ENCODE results near the gene PCBD1.
"Not testable (repeated sequence)": the region's sequence is repeated elsewhere in the genome, so short reads cannot be mapped to it uniquely, and the experiment has no call there.

Gene PCBD1

DNA sequence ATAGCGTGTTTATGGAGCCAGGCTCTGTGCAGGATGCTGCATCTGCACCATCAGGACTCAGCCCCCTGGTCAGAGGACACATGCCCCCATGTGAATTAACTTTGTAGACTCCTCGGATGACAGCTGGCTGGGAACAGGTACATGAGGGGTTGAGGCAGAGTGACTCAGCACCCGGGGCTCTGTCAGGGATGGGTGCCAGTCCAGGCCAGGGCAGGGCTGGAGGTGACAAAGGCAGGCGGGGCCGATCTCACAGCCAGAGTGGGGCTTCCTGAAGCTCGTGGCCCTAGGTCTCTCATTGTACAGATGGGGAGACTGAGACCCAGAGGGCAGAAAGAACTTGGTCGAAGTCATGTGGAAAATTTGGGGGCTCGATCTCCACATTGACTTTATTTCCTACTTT is 35.3 kb upstream of the PCBD1 start:
- Mint-ChIP-seq H3K4me3 (no peak overlapping the region), H3K27ac (peak overlapping the region; percentile 19), H3K27me3 (no peaks in the 10 kb centered on the region), H3K36me3 (no peaks in the 10 kb centered on the region), H3K4me1 (peaks cover 7% of the 10 kb centered on the region), H3K9me3 (no peaks in the 10 kb centered on the region)

GRCh38 chr10:70921285-70921684 is 32.9 kb upstream of the PCBD1 start:
- H3K27ac Mint-ChIP-seq = no peak overlapping the region
- peaks cover 7% of the 10 kb centered on the region for H3K4me1 Mint-ChIP-seq
- no peaks in the 10 kb centered on the region for H3K9me3 Mint-ChIP-seq
- H3K36me3 Mint-ChIP-seq = no peaks in the 10 kb centered on the region
- no peak overlapping the region for H3K4me3 Mint-ChIP-seq
- H3K27me3 Mint-ChIP-seq = no peaks in the 10 kb centered on the region

DNA sequence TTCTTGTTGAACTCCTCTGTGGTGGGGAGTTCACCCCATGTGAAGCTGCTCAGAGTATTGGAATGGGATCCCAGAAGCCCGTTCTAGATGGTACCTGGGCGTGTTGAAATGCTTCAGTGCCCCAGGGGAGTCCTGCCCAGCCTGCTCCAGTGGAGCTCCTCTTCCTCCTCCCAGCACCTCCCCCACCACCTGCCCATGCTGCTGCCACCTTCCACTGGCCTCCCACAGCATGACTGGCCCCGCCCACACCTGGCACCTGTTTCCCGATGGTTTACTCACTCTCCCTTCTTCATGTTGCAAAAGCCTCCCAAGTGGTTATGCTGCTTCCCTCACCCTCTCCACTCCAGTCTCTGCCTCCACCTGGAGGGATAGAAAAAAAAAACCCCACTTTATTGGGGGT is 32.2 kb upstream of the PCBD1 start:
- Mint-ChIP-seq H3K9me3 (no peaks in the 10 kb centered on the region), H3K27me3 (no peaks in the 10 kb centered on the region), H3K27ac (no peak overlapping the region), H3K4me1 (peaks cover 6% of the 10 kb centered on the region), H3K36me3 (no peaks in the 10 kb centered on the region), H3K4me3 (no peak overlapping the region)

DNA sequence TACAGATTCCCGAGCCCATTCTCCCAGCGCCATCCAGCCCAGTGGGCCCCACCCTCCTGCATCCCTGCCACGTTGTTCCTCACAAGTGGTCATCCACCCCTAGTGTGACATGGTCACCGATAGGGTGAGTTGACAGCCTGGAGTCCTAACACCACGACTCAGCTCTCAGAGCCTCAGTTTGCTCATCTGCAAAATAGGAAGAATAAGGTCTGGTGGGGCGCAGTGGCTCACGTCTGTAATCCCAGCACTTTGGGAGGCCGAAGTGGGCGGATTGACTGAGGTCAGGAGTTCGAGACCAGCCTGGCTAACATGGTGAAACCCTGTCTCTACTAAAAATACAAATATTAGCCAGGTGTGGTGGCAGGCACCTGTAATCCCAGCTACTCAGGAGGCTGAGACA is 31.5 kb upstream of the PCBD1 start:
- H3K27ac Mint-ChIP-seq, H3K4me1 Mint-ChIP-seq, H3K9me3 Mint-ChIP-seq, H3K27me3 Mint-ChIP-seq, H3K36me3 Mint-ChIP-seq, H3K4me3 Mint-ChIP-seq: not testable (repeated sequence)

- H3K9me3 Mint-ChIP-seq = no peaks in the 10 kb centered on the region
- no peak overlapping the region for H3K27ac Mint-ChIP-seq
- H3K27me3 Mint-ChIP-seq = peaks cover 1% of the 10 kb centered on the region
- no peak overlapping the region for H3K4me3 Mint-ChIP-seq
- H3K36me3 Mint-ChIP-seq = no peaks in the 10 kb centered on the region
- no peaks in the 10 kb centered on the region for H3K4me1 Mint-ChIP-seq
These were observed 30.6 kb upstream of the PCBD1 start for GRCh38 chr10:70918851-70919530.

GRCh38 chr10:70917635-70918034 is 29.3 kb upstream of the PCBD1 start:
- Mint-ChIP-seq H3K36me3 (no peaks in the 10 kb centered on the region), H3K4me3 (no peak overlapping the region), H3K27me3 (peaks cover 1% of the 10 kb centered on the region), H3K9me3 (no peaks in the 10 kb centered on the region), H3K27ac (no peak overlapping the region), H3K4me1 (no peaks in the 10 kb centered on the region)

GRCh38 chr10:70917226-70917625 is 28.9 kb upstream of the PCBD1 start:
- H3K27ac Mint-ChIP-seq = no peak overlapping the region
- H3K36me3 Mint-ChIP-seq = no peaks in the 10 kb centered on the region
- no peak overlapping the region for H3K4me3 Mint-ChIP-seq
- H3K4me1 Mint-ChIP-seq = no peaks in the 10 kb centered on the region
- no peaks in the 10 kb centered on the region for H3K9me3 Mint-ChIP-seq
- peaks cover 1% of the 10 kb centered on the region for H3K27me3 Mint-ChIP-seq

GRCh38 chr10:70916241-70916640 is 27.9 kb upstream of the PCBD1 start:
- Mint-ChIP-seq H3K4me1 (no peaks in the 10 kb centered on the region), H3K27me3 (peaks cover 1% of the 10 kb centered on the region), H3K36me3 (no peaks in the 10 kb centered on the region), H3K27ac (no peak overlapping the region), H3K9me3 (no peaks in the 10 kb centered on the region), H3K4me3 (no peak overlapping the region)

- no peak overlapping the region for H3K27ac Mint-ChIP-seq
- H3K27me3 Mint-ChIP-seq = peaks cover 1% of the 10 kb centered on the region
- H3K4me3 Mint-ChIP-seq = no peak overlapping the region
- no peaks in the 10 kb centered on the region for H3K36me3 Mint-ChIP-seq
- no peaks in the 10 kb centered on the region for H3K4me1 Mint-ChIP-seq
- H3K9me3 Mint-ChIP-seq = no peaks in the 10 kb centered on the region
These were observed 27.4 kb upstream of the PCBD1 start for GRCh38 chr10:70915806-70916205.

DNA sequence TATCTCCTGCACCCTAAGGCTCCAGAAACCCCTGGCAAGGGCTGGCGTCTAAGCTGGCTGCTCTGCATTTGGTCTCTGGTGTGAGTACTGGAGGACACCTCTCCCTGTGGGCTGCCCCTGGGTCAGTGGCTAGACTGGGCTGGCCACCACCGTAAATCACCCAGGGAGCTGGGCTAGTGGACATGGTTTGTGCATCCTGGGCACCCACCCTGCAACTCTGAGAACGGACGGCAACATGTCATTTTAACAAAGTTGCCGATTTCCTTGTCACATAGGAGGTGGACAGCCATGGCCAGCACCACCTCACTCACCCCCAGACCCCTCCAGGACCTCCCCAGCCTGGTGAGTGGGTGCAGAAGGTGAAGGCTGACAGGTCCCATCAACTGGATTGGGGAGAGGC is 26.8 kb upstream of the PCBD1 start:
- no peaks in the 10 kb centered on the region for H3K36me3 Mint-ChIP-seq
- H3K4me1 Mint-ChIP-seq = no peaks in the 10 kb centered on the region
- H3K27me3 Mint-ChIP-seq = peaks cover 1% of the 10 kb centered on the region
- no peak overlapping the region for H3K27ac Mint-ChIP-seq
- no peak overlapping the region for H3K4me3 Mint-ChIP-seq
- no peaks in the 10 kb centered on the region for H3K9me3 Mint-ChIP-seq

- no peaks in the 10 kb centered on the region for H3K36me3 Mint-ChIP-seq
- H3K27me3 Mint-ChIP-seq = peaks cover 1% of the 10 kb centered on the region
- H3K9me3 Mint-ChIP-seq = no peaks in the 10 kb centered on the region
- H3K4me1 Mint-ChIP-seq = no peaks in the 10 kb centered on the region
- no peak overlapping the region for H3K27ac Mint-ChIP-seq
- H3K4me3 Mint-ChIP-seq = no peak overlapping the region
These were observed 26.0 kb upstream of the PCBD1 start for GRCh38 chr10:70914316-70914864.

DNA sequence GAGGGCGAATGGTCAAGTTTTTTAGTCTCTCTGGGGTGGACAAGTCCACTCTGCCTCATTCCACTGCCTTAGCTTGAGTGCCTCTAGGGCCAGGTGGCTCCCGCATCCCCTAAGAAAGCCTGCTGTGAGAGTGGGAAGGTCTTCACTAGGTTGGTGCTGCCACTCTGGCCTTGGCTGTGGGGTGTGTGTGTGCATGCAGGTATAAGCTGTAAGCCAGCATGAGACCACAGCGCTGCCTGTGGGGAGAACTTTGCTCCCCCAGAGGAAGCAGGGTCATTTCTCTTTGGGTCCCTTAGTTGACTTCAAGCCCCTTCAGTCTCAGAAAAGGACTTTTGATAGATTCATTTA is 25.5 kb upstream of the PCBD1 start:
- Mint-ChIP-seq H3K27me3 (peaks cover 1% of the 10 kb centered on the region), H3K27ac (no peak overlapping the region), H3K36me3 (no peaks in the 10 kb centered on the region), H3K4me1 (no peaks in the 10 kb centered on the region), H3K9me3 (no peaks in the 10 kb centered on the region), H3K4me3 (no peak overlapping the region)

DNA sequence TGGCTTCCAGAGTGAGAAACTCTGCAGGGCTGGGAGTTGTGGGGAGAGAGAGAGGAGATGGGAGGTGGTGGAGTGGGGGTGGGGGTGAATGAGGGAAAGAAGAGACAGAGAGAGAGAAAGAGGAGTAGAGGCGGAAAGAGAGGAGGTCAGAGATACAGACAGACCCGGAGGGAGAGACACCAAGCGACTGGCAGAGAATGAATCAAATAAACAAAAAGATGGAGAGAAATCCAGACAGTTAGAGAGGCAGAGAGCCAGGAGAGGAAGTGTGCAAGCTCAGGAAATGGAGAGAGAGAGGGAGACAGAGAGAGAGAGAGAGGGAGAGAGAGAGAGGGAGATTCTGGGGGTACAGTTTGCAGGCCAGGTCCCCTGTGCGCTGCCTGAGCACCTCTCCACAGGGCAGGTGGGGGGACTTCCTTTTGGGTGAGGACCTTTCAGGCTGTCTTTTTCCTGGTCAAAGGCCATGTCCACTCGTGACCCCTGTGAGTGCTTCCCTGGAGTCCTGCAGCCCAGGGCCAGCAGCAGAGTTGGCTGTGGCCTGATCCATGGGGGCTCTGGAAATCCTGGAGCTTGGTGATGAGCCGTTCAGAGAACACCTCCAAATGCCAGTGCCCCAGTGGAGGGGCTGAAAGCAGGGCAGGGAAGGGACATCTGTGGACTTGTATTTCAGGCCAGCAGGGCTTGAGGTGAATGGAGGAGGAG is 25.0 kb upstream of the PCBD1 start:
- Mint-ChIP-seq H3K27ac (no peak overlapping the region), H3K36me3 (no peaks in the 10 kb centered on the region), H3K4me1 (no peaks in the 10 kb centered on the region), H3K9me3 (no peaks in the 10 kb centered on the region), H3K4me3 (no peak overlapping the region), H3K27me3 (peaks cover 1% of the 10 kb centered on the region)

DNA sequence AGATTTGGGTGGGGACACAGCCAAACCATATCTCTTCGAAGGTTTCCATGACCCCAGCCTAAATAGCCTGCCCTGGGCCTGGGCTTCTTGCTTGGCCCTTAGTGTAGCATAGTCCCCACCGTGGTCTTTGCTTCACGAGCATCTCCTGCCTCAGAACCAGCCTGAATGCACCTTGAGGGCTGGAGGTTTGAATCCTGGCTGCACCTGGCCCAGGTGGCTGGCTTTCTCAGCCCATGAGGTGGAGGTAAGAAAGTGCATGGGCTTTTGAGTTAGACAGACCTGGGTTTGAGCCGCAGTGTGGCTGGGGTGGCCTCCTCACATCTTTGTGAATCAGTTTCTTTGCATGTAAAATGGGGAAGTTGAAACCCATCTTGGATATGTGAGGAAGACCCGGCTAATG is 24.2 kb upstream of the PCBD1 start:
- H3K36me3 Mint-ChIP-seq = no peaks in the 10 kb centered on the region
- H3K27me3 Mint-ChIP-seq = peaks cover 1% of the 10 kb centered on the region
- H3K4me1 Mint-ChIP-seq = no peaks in the 10 kb centered on the region
- no peaks in the 10 kb centered on the region for H3K9me3 Mint-ChIP-seq
- H3K4me3 Mint-ChIP-seq = no peak overlapping the region
- no peak overlapping the region for H3K27ac Mint-ChIP-seq

DNA sequence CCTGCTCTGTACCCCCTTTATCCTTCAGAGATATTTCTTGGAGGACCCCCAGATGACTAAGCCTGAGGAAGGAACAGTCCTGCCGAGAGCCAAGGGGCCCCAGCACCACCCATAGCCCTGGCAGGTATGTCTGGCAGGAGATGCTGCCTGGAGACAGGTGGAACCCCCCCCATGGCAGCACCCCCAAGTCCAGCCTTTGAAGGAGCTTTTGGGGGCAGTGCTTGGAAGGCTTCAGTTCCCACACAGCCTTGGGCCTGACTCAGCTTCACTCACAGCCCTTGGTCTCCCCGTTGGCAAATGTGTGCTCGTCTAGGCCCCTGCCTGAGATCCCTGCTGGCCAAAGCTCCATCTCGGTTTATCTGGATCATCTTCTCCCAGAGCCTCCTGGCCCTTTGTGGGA is 23.0 kb upstream of the PCBD1 start:
- Mint-ChIP-seq H3K9me3 (no peaks in the 10 kb centered on the region), H3K27me3 (peaks cover 1% of the 10 kb centered on the region), H3K36me3 (no peaks in the 10 kb centered on the region), H3K4me1 (no peaks in the 10 kb centered on the region), H3K4me3 (no peak overlapping the region), H3K27ac (no peak overlapping the region)

GRCh38 chr10:70910486-70911341 is 22.3 kb upstream of the PCBD1 start:
- no peaks in the 10 kb centered on the region for H3K9me3 Mint-ChIP-seq
- H3K27ac Mint-ChIP-seq = no peak overlapping the region
- no peak overlapping the region for H3K4me3 Mint-ChIP-seq
- H3K4me1 Mint-ChIP-seq = no peaks in the 10 kb centered on the region
- H3K36me3 Mint-ChIP-seq = no peaks in the 10 kb centered on the region
- H3K27me3 Mint-ChIP-seq = peaks cover 1% of the 10 kb centered on the region
